ENCODE data around the gene PPP2R5C. TPM values are rescaled to one million over a fixed set of nuclear protein-coding genes. Genes with fewer than 3 reads are reported as not detected.
"Not testable (repeated sequence)": the region's sequence is repeated elsewhere in the genome, so short reads cannot be mapped to it uniquely, and the experiment has no call there.

The PPP2R5C gene
- total RNA-seq, result 100 to 1,000 TPM; 105 to 208 (median 133) TPM

- peak within 1 kb of the TSS; percentile 74 to 94 (median 92) for H3K4me3 ChIP-seq
- ATAC-seq (ENCODE audit: low FRiP score in 2 of 2) (peak; percentile 93), DNase-seq (peak; percentile 95 to 97)
- no peaks in the 10 kb centered on the region for H3K27me3 ChIP-seq
- H3K36me3 ChIP-seq, result peaks cover 0 to 11% (median 3%) of the 10 kb centered on the region in 4 donors
- TF ChIP-seq CTCF (IDR thresholded peaks at IDR 0.05) (peak in 1 of 6 experiments; percentile 27), EP300 (IDR thresholded peaks at IDR 0.05) (no peak), POLR2AphosphoS5 (IDR thresholded peaks at IDR 0.05) (peak; percentile 92 to 96), POLR2A (IDR thresholded peaks at IDR 0.05) (peak in 3 of 4 donors; percentile 78 to 93 (median 89))
- no peaks in the 10 kb centered on the region for H3K9me3 ChIP-seq
- H3K27ac ChIP-seq, result peak within 1 kb of the TSS; percentile 95 to 96 (median 96)
- peaks cover 18 to 32% (median 21%) of the 10 kb centered on the region in 4 donors for H3K4me1 ChIP-seq
- WGBS, 2 donors, result 1 to 2% methylated on average over 24 to 68 of the region's 110 CpGs
Observed at GRCh38 chr14:101761032-101761880, at the start of gene PPP2R5C. PPP2R5C (plus strand) TSS chr14:101761709; CDS start chr14:101761894, 185 bp downstream.

GRCh38 chr14:101711857-101712233, 49.7 kb upstream of the PPP2R5C start:
- peak overlapping the region in 1 of 4 donors; percentile 40 for H3K27ac ChIP-seq
- peaks cover 10 to 12% (median 11%) of the 10 kb centered on the region in 4 donors for H3K4me1 ChIP-seq
- peaks cover 0 to 10% (median 3%) of the 10 kb centered on the region in 4 donors for H3K9me3 ChIP-seq
- 87 to 94% methylated on average over 2 to 8 of the region's 12 CpGs for WGBS, 2 donors
- not testable (repeated sequence) for ATAC-seq (ENCODE audit: low FRiP score in 2 of 2); DNase-seq; H3K4me3 ChIP-seq; H3K36me3 ChIP-seq; H3K27me3 ChIP-seq

GRCh38 chr14:101712341-101712740, 49.2 kb upstream of the PPP2R5C start:
- H3K9me3 ChIP-seq, result peaks cover 0 to 10% (median 3%) of the 10 kb centered on the region in 4 donors
- not testable (repeated sequence) for H3K4me1 ChIP-seq

GRCh38 chr14:101713091-101713490, 48.4 kb upstream of the PPP2R5C start:
- not testable (repeated sequence) for H3K4me3 ChIP-seq; ATAC-seq (ENCODE audit: low FRiP score in 2 of 2); H3K27ac ChIP-seq; H3K27me3 ChIP-seq; H3K36me3 ChIP-seq; H3K4me1 ChIP-seq; DNase-seq
- H3K9me3 ChIP-seq, result peaks cover 0 to 10% (median 3%) of the 10 kb centered on the region in 4 donors
- WGBS, 2 donors, result 93% methylated on average over 7 of the region's 11 CpGs; no CpG with 5 or more reads in 1 of the 2 donors

More at GRCh38 chr14:101712341-101712740, 49.2 kb upstream of the PPP2R5C start:
- H3K27me3 ChIP-seq; H3K36me3 ChIP-seq; H3K4me3 ChIP-seq; ATAC-seq (ENCODE audit: low FRiP score in 2 of 2); DNase-seq; H3K27ac ChIP-seq: not testable (repeated sequence)
- 94 to 100% methylated on average over 4 to 11 of the region's 15 CpGs for WGBS, 2 donors

GRCh38 chr14:101713621-101714349, 47.7 kb upstream of the PPP2R5C start:
- WGBS, 2 donors, result 74 to 75% methylated on average over 4 to 5 of the region's 7 CpGs
- Histone ChIP-seq H3K9me3 (peaks cover 0 to 10% (median 3%) of the 10 kb centered on the region in 4 donors), H3K27me3 (no peaks in the 10 kb centered on the region), H3K36me3 (no peaks in the 10 kb centered on the region), H3K4me1 (no peaks in the 10 kb centered on the region), H3K27ac (peak overlapping the region in 3 of 4 donors; percentile 16 to 44 (median 40)), H3K4me3 (no peak overlapping the region)
- ATAC-seq (ENCODE audit: low FRiP score in 2 of 2) (no peak), DNase-seq (no peak)
- TF ChIP-seq POLR2A (IDR thresholded peaks at IDR 0.05) (no peak), POLR2AphosphoS5 (IDR thresholded peaks at IDR 0.05) (no peak), EP300 (IDR thresholded peaks at IDR 0.05) (no peak), CTCF (IDR thresholded peaks at IDR 0.05) (no peak)

- no peak for DNase-seq
- 96 to 98% methylated on average over 3 of the region's 3 CpGs for WGBS, 2 donors
- no peaks in the 10 kb centered on the region for H3K4me1 ChIP-seq
- H3K27ac ChIP-seq, result peak overlapping the region in 1 of 4 donors; percentile 40
- TF ChIP-seq EP300 (IDR thresholded peaks at IDR 0.05), result no peak
- TF ChIP-seq POLR2A (IDR thresholded peaks at IDR 0.05), result no peak
- no peak for TF ChIP-seq POLR2AphosphoS5 (IDR thresholded peaks at IDR 0.05)
- no peak for TF ChIP-seq CTCF (IDR thresholded peaks at IDR 0.05)
- no peak for ATAC-seq (ENCODE audit: low FRiP score in 2 of 2)
- H3K4me3 ChIP-seq, result no peak overlapping the region
- peaks cover 0 to 10% (median 3%) of the 10 kb centered on the region in 4 donors for H3K9me3 ChIP-seq
- H3K36me3 ChIP-seq, result no peaks in the 10 kb centered on the region
- no peaks in the 10 kb centered on the region for H3K27me3 ChIP-seq
Observed at GRCh38 chr14:101714394-101714793, 47.1 kb upstream of the PPP2R5C start.

All from upper lobe of left lung (tissue), 6 donors.